H1 (cell line): ENCODE measurements around the gene TTC38. TPM values are rescaled to one million over a fixed set of nuclear protein-coding genes. Genes with fewer than 3 reads are reported as not detected.

ENCODE experiments used
- CBX8 ChIP-seq: fragments of 300-800, 300-1000 bp; sonication (generic); IDR thresholded peaks from 2 replicates; pipeline ENCODE4 v1.7.1; 2016; ENCODE audit warnings: low read depth, low read length, borderline replicate concordance
- CEBPB ChIP-seq: IDR thresholded peaks from 2 replicates; pipeline ENCODE4 v1.6.1; 2012; ENCODE audit warnings: low read depth, low read length
- CTCF ChIP-seq, 3 experiments: IDR thresholded peaks; 1 replicate in 2 of 3; 2 replicates in 1 of 3; pipeline versions ENCODE4 v1.5.1 to v1.6.1; 2011; ENCODE audit warnings: low read length in 3 of 3, mild to moderate bottlenecking in 3 of 3, inconsistent platforms in 2 of 3, low read depth in 1 of 3, moderate library complexity in 1 of 3; ENCODE audit not compliant: insufficient read depth in 1 of 3; ENCODE audit errors: control extremely low read depth in 1 of 3
- FOSL1 ChIP-seq: IDR thresholded peaks from 2 replicates; pipeline ENCODE4 v1.6.1; 2011; ENCODE audit warnings: mild to moderate bottlenecking, low read depth, low read length, moderate library complexity; ENCODE audit not compliant: insufficient read depth
- GABPA ChIP-seq: IDR thresholded peaks from 2 replicates; pipeline ENCODE4 v1.6.1; 2011; ENCODE audit warnings: mild to moderate bottlenecking, low read length, moderate library complexity, borderline replicate concordance; ENCODE audit not compliant: insufficient read depth
- KDM1A ChIP-seq: fragments of 200-600, 300-600 bp; sonication (generic); IDR thresholded peaks from 2 replicates; pipeline ENCODE4 v1.7.1; 2016; ENCODE audit warnings: mild to moderate bottlenecking, low read length, borderline replicate concordance
- MAX ChIP-seq: IDR thresholded peaks from 2 replicates; pipeline ENCODE4 v1.6.1; 2012; ENCODE audit warnings: inconsistent platforms
- PHF8 ChIP-seq: fragments of 200-600 bp; sonication (generic); conservative IDR thresholded peaks from 2 replicates; pipeline ENCODE4 v1.7.1; 2012; ENCODE audit warnings: low read depth, mild to moderate bottlenecking, inconsistent platforms, low read length, moderate library complexity
- POLR2AphosphoS5 ChIP-seq: IDR thresholded peaks from 2 replicates; pipeline ENCODE4 v1.6.1; 2011; ENCODE audit warnings: low read depth, low read length
- POU5F1 ChIP-seq: IDR thresholded peaks from 2 replicates; pipeline ENCODE4 v1.6.1; 2011; ENCODE audit warnings: low read depth, mild to moderate bottlenecking, low read length, moderate library complexity
- RAD21 ChIP-seq, 2 experiments: IDR thresholded peaks in 1 of 2; conservative IDR thresholded peaks in 1 of 2; 2 replicates each; pipeline ENCODE4 v1.6.1; 2011; ENCODE audit warnings: low read depth in 2 of 2, low read length in 2 of 2, improper control_type of control experiment in 1 of 2, inconsistent platforms in 1 of 2, mild to moderate bottlenecking in 1 of 2, moderate library complexity in 1 of 2
- RNF2 ChIP-seq: fragments of 200-900, 300-1000 bp; sonication (generic); IDR thresholded peaks from 2 replicates; pipeline ENCODE4 v1.7.1; 2016; ENCODE audit warnings: borderline replicate concordance, low read depth, mild to moderate bottlenecking, antibody characterized with exemption, low read length; ENCODE audit not compliant: poor library complexity, severe bottlenecking; ENCODE audit errors: missing control alignments
- SAP30 ChIP-seq: fragments of 300-600 bp; sonication (generic); IDR thresholded peaks from 2 replicates; pipeline ENCODE4 v1.7.1; 2012; ENCODE audit warnings: low read length, moderate library complexity, mild to moderate bottlenecking, inconsistent platforms; ENCODE audit not compliant: insufficient read depth, insufficient replicate concordance
- SIX5 ChIP-seq: IDR thresholded peaks from 2 replicates; pipeline ENCODE4 v1.6.1; 2011; ENCODE audit warnings: mild to moderate bottlenecking, low read depth, low read length
- SP1 ChIP-seq: IDR thresholded peaks from 2 replicates; pipeline ENCODE4 v1.6.1; 2011; ENCODE audit warnings: low read depth, low read length
- SP2 ChIP-seq: IDR thresholded peaks from 2 replicates; pipeline ENCODE4 v1.6.1; 2012; ENCODE audit warnings: mild to moderate bottlenecking, low read length, inconsistent platforms
- SUZ12 ChIP-seq: fragments of 200-600 bp; sonication (generic); IDR thresholded peaks from 2 replicates; pipeline ENCODE4 v1.6.1; 2012; ENCODE audit warnings: mild to moderate bottlenecking, inconsistent platforms, low read length, moderate library complexity, mixed read lengths
- TCF12 ChIP-seq: IDR thresholded peaks from 2 replicates; pipeline ENCODE4 v1.6.1; 2011; ENCODE audit warnings: low read depth, mild to moderate bottlenecking, low read length
- polyA plus RNA-seq, 7 experiments: library from polyadenylated mRNA; depleted of rRNA in 3 of 7; stranded (reverse) in 5 of 7; unstranded in 2 of 7; fragments of >200 nt in 5 of 7; fragments of 200-250 nt in 2 of 7; gene quantifications; 1 replicate in 5 of 7; 2 replicates in 1 of 7; 4 replicates in 1 of 7; pipeline versions ENCODE4 v1.2.1 to v1.2.3, GENCODE V29; 2011 to 2013; ENCODE audit warnings: missing spikeins in 2 of 7, mixed read lengths in 2 of 7
- total RNA-seq: library from RNA; stranded (reverse); fragmentation: NEBNext Ultra II Directional; extraction: Animal tissue kit (Norgen Biotek cat#: 25700); gene quantifications from 2 replicates; pipeline ENCODE4 v1.2.1, GENCODE V29; 2021

The TTC38 gene
- total and polyA plus RNA-seq, 2 of the 8 experiments (the other 6 are each of a cell fraction or from before 2014, with no cell fraction given): 25.3 to 34.8 TPM

- TF ChIP-seq CTCF (IDR thresholded peaks at IDR 0.05; ENCODE audit: control extremely low read depth in 1 of 3, insufficient read depth in 1 of 3, low read depth in 1 of 3, low read length in 3 of 3) (no peak), RAD21 (IDR thresholded peaks at IDR 0.05 in 1 of 2, conservative IDR thresholded peaks at IDR 0.05 in 1 of 2; ENCODE audit: low read depth in 2 of 2, low read length in 2 of 2) (no peak), SIX5 (0 out of 2 replicates have a peak, but pooled peaks have one; percentile 15), KDM1A (no peak), GABPA (peak; percentile 99), SP2 (no peak), PHF8 (peak; percentile 84), MAX (peak; percentile 82), CEBPB (no peak), TCF12 (0 out of 2 replicates have a peak, but pooled peaks have one; percentile 10), CBX8 (no peak), FOSL1 (no peak), SAP30 (no peak), RNF2 (no peak), SP1 (0 out of 2 replicates have a peak, but pooled peaks have one; percentile 57), POLR2AphosphoS5 (peak; percentile 76), POU5F1 (no peak), SUZ12 (no peak)
Measured at GRCh38 chr22:46335201-46336118, 67.7 kb downstream of the TTC38 start, which contains the start of gene TRMU (continued).
